Epithelial cell of proximal tubule (primary cell): Measurements from ENCODE around the gene KATNAL1. TPM values are rescaled to one million over a fixed set of nuclear protein-coding genes. Genes with fewer than 3 reads are reported as not detected.

Experiments
- DNase-seq: peaks from one replicate; pipeline ENCODE4 v3.0.0-alpha.2; 2011; ENCODE audit warnings: low read depth
- H3K4me3 ChIP-seq: 2 replicates; pipeline ENCODE4 v1.5.1; 2011; ENCODE audit warnings: low read depth, mild to moderate bottlenecking, low read length
- total RNA-seq: library from RNA; depleted of rRNA; stranded (reverse); fragments of >200 nt; gene quantifications from 2 replicates; pipeline ENCODE4 v1.2.3, GENCODE V29; 2015
- TF ChIP-seq, protein P1 (sequence below): conservative IDR thresholded peaks from 2 replicates; pipeline ENCODE4 v1.5.1; 2012; ENCODE audit warnings: low read depth, mild to moderate bottlenecking, low read length

KATNAL1 gene
- total RNA-seq, 1 donor from 2014 or later: 14.5 TPM

DNA sequence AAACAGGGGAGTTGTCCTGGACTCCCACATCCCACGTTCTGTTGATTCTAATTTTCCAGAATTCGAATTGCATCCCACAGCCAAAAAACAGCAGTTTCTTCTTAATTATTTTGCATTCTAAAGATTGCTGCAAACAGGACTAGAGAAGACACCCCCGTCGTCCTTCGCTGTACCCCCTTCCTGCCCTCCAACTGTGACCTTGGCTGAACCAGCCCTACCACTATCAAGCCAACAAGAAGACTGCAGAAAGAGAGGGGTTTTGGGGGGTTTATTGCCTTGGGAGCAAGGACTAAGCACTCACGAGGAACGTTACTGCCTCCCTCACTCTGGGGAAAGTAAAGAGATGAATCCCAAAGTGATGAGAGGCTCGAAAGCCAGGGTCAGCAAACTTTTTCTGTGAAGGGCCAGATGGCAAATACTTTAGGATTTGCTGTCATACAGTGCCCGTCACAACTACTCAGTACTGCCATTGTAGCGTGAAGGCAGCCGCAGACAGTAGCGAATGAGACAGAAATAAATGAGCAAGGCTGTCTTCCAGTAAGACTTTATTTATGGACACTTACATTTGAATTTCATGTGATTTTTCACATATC is 32.5 kb upstream of the KATNAL1 start:
- DNase-seq: no peak
- H3K4me3 ChIP-seq: no peak overlapping the region
- TF ChIP-seq, protein P1, sequence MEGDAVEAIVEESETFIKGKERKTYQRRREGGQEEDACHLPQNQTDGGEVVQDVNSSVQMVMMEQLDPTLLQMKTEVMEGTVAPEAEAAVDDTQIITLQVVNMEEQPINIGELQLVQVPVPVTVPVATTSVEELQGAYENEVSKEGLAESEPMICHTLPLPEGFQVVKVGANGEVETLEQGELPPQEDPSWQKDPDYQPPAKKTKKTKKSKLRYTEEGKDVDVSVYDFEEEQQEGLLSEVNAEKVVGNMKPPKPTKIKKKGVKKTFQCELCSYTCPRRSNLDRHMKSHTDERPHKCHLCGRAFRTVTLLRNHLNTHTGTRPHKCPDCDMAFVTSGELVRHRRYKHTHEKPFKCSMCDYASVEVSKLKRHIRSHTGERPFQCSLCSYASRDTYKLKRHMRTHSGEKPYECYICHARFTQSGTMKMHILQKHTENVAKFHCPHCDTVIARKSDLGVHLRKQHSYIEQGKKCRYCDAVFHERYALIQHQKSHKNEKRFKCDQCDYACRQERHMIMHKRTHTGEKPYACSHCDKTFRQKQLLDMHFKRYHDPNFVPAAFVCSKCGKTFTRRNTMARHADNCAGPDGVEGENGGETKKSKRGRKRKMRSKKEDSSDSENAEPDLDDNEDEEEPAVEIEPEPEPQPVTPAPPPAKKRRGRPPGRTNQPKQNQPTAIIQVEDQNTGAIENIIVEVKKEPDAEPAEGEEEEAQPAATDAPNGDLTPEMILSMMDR: no peak

DNA sequence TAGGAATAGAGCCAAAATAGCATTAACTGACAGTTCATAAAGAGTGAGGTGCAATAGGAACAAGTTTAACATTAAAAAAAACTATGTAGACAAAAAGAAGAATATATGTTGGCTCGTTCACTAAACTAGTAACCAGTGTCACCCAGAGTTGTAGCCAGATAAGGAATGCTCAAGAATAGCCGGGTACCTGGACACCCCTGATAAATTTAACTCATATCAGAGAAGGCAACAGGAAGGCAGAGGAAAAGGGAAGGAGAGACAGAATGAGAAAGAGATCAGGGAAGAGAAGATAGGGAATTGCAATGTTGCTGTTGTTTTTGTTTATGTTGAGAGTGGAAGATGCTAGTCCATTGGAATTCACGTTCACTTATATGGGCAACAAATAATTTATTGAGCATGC is 31.6 kb upstream of the KATNAL1 start:
- no peak overlapping the region for H3K4me3 ChIP-seq
- DNase-seq: no peak
- TF ChIP-seq, protein P1: no peak

DNA sequence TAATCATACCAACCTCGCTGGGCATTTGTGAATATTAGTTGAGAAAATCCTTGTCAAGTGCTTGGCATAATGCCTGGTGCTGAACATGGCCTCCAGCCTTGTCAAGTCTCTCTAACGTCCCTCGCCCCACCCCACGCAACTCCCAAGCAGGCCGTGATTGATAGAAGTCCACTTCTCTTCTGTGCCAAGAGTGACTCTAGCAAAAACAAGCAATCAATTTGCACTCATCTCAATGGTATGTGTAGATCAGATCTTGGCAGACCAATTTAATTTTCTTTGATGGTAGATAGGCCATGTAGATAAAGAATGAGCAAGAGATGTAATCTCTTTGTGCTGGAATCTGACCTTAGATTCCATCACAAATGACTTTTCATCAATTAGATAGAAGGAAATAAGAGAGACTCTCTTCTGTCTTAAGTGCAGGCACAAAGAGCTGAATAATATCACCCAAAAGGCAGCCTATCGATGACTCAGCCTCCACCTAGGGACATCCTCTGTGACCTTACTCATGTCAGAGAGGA is 31.0 kb upstream of the KATNAL1 start:
- DNase-seq: no peak
- TF ChIP-seq, protein P1: no peak
- no peak overlapping the region for H3K4me3 ChIP-seq

DNA sequence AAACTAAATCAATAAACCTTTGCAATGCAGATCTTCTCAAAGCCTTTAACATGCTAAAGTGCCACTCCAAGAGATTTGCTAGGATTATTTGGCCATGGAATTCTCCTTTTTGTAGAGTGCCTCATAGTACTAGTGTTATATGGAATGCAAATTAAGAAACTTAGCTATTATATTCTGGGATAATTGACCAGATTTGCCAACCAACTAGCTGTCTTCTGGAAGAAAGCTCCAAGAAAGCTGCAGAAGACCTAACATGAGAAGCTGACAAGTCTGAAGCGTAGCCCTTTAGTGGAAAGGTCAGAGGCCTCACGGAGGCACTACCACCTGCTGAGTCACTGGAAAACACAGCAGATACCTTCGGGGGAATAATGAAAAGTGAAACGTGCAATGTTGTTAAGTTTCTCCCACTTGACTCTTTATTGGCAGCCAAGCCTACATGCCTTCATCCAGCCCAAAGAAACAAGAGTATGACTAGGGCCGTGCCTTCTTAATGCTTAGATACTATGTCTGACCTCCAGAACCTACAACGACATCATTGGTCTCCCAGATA is 29.8 kb upstream of the KATNAL1 start:
- DNase-seq: no peak
- TF ChIP-seq, protein P1: no peak
- H3K4me3 ChIP-seq: no peak overlapping the region

DNA sequence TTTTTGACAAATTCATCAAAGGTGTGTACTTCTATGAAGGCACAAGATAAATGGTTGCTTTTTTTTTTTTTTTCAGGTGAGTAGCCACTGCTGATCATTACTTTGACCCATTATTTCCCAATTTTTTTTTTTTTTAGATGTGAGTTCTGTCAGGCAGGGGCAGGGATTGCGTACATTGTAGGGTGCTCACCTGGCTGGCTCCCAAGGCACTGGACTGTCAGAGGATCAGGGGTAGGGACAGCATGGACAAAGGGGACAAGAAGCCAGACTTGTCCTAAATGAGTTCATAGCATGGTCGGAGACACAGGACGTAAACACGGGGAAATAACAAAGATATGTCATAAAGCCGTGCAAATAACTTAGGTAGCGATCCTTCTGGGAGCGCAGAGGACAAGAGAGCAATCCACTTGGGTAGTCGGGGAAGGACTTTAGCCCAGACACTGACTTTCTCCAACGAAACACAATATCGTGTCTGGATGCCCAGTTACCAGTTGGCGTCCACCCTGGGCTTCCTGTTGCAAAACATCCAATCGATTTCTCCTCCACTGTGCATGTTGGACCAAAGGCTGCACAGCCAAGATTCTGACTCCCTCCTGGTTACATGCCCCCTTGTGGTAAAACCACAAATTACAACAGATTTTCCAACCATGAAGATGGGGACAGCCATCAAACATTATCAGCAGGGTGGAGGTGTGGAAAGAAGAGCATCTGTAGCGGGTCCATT is 27.5 kb upstream of the KATNAL1 start:
- TF ChIP-seq, protein P1: peak; percentile 70
- DNase-seq: no peak

DNA sequence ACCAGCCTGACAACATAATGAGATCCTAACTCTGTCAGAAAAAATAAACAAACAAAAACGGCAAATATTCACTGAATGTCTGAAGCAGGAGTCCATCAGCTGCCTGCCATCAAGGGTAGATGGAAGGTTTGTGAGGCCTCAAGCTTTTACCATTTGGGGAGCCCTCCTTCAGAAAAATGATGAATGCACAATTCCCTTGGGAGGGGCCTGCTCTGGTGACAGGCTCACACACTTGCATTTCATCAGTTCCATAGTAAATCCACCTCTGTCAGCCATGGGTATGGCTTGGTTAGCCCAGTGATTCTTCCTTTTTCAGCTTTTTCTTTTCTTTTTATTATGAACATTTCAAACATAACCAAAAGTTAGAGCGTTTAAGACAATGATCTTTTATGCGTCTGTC is 26.3 kb upstream of the KATNAL1 start:
- TF ChIP-seq, protein P1: no peak
- DNase-seq: no peak
- no peak overlapping the region for H3K4me3 ChIP-seq

More for the DNA sequence above, 27.5 kb upstream of the KATNAL1 start:
- H3K4me3 ChIP-seq: no peak overlapping the region
